Endothelial cell of umbilical vein (primary cell): Measurements from ENCODE around the gene ASTN1. TPM values are rescaled to one million over a fixed set of nuclear protein-coding genes. Genes with fewer than 3 reads are reported as not detected.

Experiments used
- BruUV-seq: library from RNA; stranded (reverse); fragments of 400-500 nt; replicated peaks from 2 replicates; lab custom pipeline; 2021; lab: Mats Ljungman, UMichigan
- CTCF ChIA-PET: fragments of 300-600, 350-600 bp; sonication (Branson Sonifier 250); formaldehyde crosslinking; loops from one replicate; lab custom pipeline; 2021; ENCODE audit warnings: antibody characterized with exemption, inconsistent platforms; lab: Charles Lee
- POLR2A ChIA-PET: fragments of 300-600, 350-600 bp; sonication (Branson Sonifier 250); formaldehyde crosslinking; loops from one replicate; lab custom pipeline; 2021; ENCODE audit warnings: antibody characterized with exemption, inconsistent platforms; lab: Charles Lee
- DNase-seq: peaks from one replicate; pipeline ENCODE4 v3.0.0-alpha.2; 2011; ENCODE audit warnings: low read depth, low spot score
- FAIRE-seq: peaks from 2 replicates; lab custom pipeline; 2011; peaks lifted over from hg19 to GRCh38; lab: Jason Lieb, UNC
- H2AFZ ChIP-seq: 2 replicates; pipeline ENCODE4 v1.6.0; 2012; ENCODE audit warnings: low read depth, low read length, control low read depth, inconsistent platforms
- H3K27ac ChIP-seq: 2 replicates; pipeline ENCODE4 v1.5.1; 2011; ENCODE audit warnings: low read depth, mild to moderate bottlenecking, control low read depth, low read length, moderate library complexity; ENCODE audit not compliant: insufficient read depth
- H3K27me3 ChIP-seq, 2 experiments: 2 replicates each; pipeline versions ENCODE4 v1.6.0 to v1.6.1; 2011; ENCODE audit warnings: low read length in 2 of 2, mixed read lengths in 1 of 2; ENCODE audit not compliant: control insufficient read depth in 2 of 2, insufficient read depth in 2 of 2
- H3K36me3 ChIP-seq, 2 experiments: 2 replicates in 1 of 2; 3 replicates in 1 of 2; pipeline ENCODE4 v1.5.1; 2011; ENCODE audit warnings: low read length in 2 of 2, mild to moderate bottlenecking in 1 of 2, moderate library complexity in 1 of 2; ENCODE audit not compliant: control insufficient read depth in 2 of 2, insufficient read depth in 2 of 2; ENCODE audit errors: extremely low read depth in 1 of 2
- H3K4me1 ChIP-seq: 3 replicates; pipeline ENCODE4 v1.5.1; 2011; ENCODE audit warnings: mild to moderate bottlenecking, low read length; ENCODE audit not compliant: control insufficient read depth, insufficient read depth; ENCODE audit errors: extremely low read depth
- H3K4me2 ChIP-seq: 2 replicates; pipeline ENCODE4 v1.6.1; 2011; ENCODE audit warnings: low read length, control low read depth, mixed read lengths; ENCODE audit not compliant: insufficient read depth
- H3K4me3 ChIP-seq, 3 experiments: fragments of 200-600 bp in 1 of 3; sonication (generic), shearing (Covaris generic) in 1 of 3; replicated peaks in 1 of 3; 2 replicates each; pipeline ENCODE4 v1.5.1; 2011 to 2016; ENCODE audit warnings: control low read depth in 3 of 3, low read length in 3 of 3, mild to moderate bottlenecking in 2 of 3, inconsistent platforms in 1 of 3, low read depth in 1 of 3, moderate library complexity in 1 of 3; ENCODE audit not compliant: insufficient read depth in 1 of 3
- H3K79me2 ChIP-seq: 2 replicates; pipeline ENCODE4 v1.6.0; 2012; ENCODE audit warnings: low read length, inconsistent platforms; ENCODE audit not compliant: control insufficient read depth, insufficient read depth
- H3K9ac ChIP-seq: replicated peaks from 2 replicates; pipeline ENCODE3; 2011; ENCODE audit warnings: low read length, control low read depth; ENCODE audit not compliant: insufficient read depth; ENCODE audit errors: extremely low read depth
- H3K9me1 ChIP-seq: replicated peaks from 3 replicates; pipeline ENCODE4 v1.6.0; 2011; ENCODE audit warnings: mild to moderate bottlenecking, low read length; ENCODE audit not compliant: control insufficient read depth, insufficient read depth; ENCODE audit errors: extremely low read depth
- H3K9me3 ChIP-seq: replicated peaks from 2 replicates; pipeline ENCODE4 v1.5.1; 2012; ENCODE audit warnings: low read length, inconsistent platforms; ENCODE audit not compliant: control insufficient read depth, insufficient read depth
- H4K20me1 ChIP-seq: replicated peaks from 2 replicates; pipeline ENCODE3; 2011; ENCODE audit warnings: mild to moderate bottlenecking, low read length; ENCODE audit not compliant: control insufficient read depth, insufficient read depth; ENCODE audit errors: extremely low read depth
- CTCF ChIP-seq, 2 donors: IDR thresholded peaks; 1 replicate in 1 of 2; 2 replicates in 1 of 2; pipeline ENCODE4 v1.5.1; 2011; ENCODE audit warnings: low read length in 2 of 2, mild to moderate bottlenecking in 2 of 2, moderate library complexity in 2 of 2, control low read depth in 1 of 2, inconsistent platforms in 1 of 2, low read depth in 1 of 2; ENCODE audit not compliant: insufficient read depth in 1 of 2; ENCODE audit errors: extremely low read depth in 1 of 2
- EZH2 ChIP-seq: IDR thresholded peaks from 2 replicates; pipeline ENCODE4 v1.6.1; 2012; ENCODE audit warnings: borderline replicate concordance, low read depth, mild to moderate bottlenecking, moderate library complexity, low read length, inconsistent platforms; ENCODE audit not compliant: severe bottlenecking
- GATA2 ChIP-seq: IDR thresholded peaks from 2 replicates; pipeline ENCODE4 v1.7.0; 2011; ENCODE audit warnings: low read depth, mild to moderate bottlenecking, moderate library complexity, mixed read lengths, low read length; ENCODE audit not compliant: insufficient read length, insufficient read depth
- JUN ChIP-seq: IDR thresholded peaks from 2 replicates; pipeline ENCODE4 v1.6.1; 2011; ENCODE audit warnings: borderline replicate concordance, low read depth; ENCODE audit not compliant: insufficient read length, insufficient read depth
- MAX ChIP-seq: IDR thresholded peaks from 2 replicates; pipeline ENCODE4 v1.6.1; 2011; ENCODE audit not compliant: insufficient read depth, insufficient read length
- MYC ChIP-seq: IDR thresholded peaks from one replicate; pipeline ENCODE4 v1.6.1; 2011; ENCODE audit warnings: mild to moderate bottlenecking, low read depth, low read length
- POLR2AphosphoS5 ChIP-seq: IDR thresholded peaks from 2 replicates; pipeline ENCODE4 v1.6.1; 2012; ENCODE audit warnings: low read depth, mild to moderate bottlenecking, control low read depth, low read length, moderate library complexity; ENCODE audit not compliant: insufficient read depth
- dilution Hi-C: fragments of 300-500 bp; cut with MboI; formaldehyde crosslinking; loops from one replicate; pipeline ENCODE4 v1.15.0; 2019; ENCODE audit warnings: low sequenced_read_pairs; ENCODE audit not compliant: extremely low pct_ligation_motif_present
- intact Hi-C: fragments of 100-400 bp; cut with micrococcal nuclease; formaldehyde crosslinking; loops from one replicate; pipeline ENCODE4 v1.10.0; 2022
- polyA plus RNA-seq, 4 experiments: library from polyadenylated mRNA; depleted of rRNA in 3 of 4; stranded (reverse) in 3 of 4; unstranded in 1 of 4; fragments of >200 nt; gene quantifications; 2 replicates each; pipeline versions ENCODE4 v1.2.1 to v1.2.3, GENCODE V29; 2011 to 2012; ENCODE audit warnings: missing spikeins in 1 of 4
- total RNA-seq: library from RNA; stranded (reverse); gene quantifications from 2 replicates; pipeline ENCODE4 v1.2.3, GENCODE V29; 2021

Gene ASTN1
- total and polyA plus RNA-seq, 2 donors (not counting 3 experiments of a cell fraction or from before 2014, with no cell fraction given): 0.04 TPM; not detected in 1

- TF ChIP-seq MAX (no peak), EZH2 (no peak), POLR2AphosphoS5 (no peak)
- Histone ChIP-seq H3K4me1 (no peaks in the 10 kb centered on the region), H3K9me1 (no peaks in the 10 kb centered on the region), H3K79me2 (no peaks in the 10 kb centered on the region), H3K36me3 (no peaks in the 10 kb centered on the region), H3K27ac (no peak overlapping the region), H4K20me1 (no peaks in the 10 kb centered on the region), H3K27me3 (no peaks in the 10 kb centered on the region), H3K9me3 (peaks cover 2% of the 10 kb centered on the region), H3K9ac (no peak overlapping the region), H2AFZ (no peak overlapping the region), H3K4me2 (no peak overlapping the region), H3K4me3 (no peak overlapping the region)
- BruUV-seq: no TSS peak
- intact Hi-C loops (no loop called here), dilution Hi-C loops (no loop called here)
- CTCF ChIA-PET: no interaction called here
- POLR2A ChIA-PET: no interaction called here
- FAIRE-seq (no peak), DNase-seq (no peak)
Measured at GRCh38 chr1:177023726-177024125, 140.8 kb downstream of the ASTN1 start.

- no peak for FAIRE-seq
- Histone ChIP-seq H3K4me3 (no peak overlapping the region), H3K27me3 (no peaks in the 10 kb centered on the region), H3K36me3 (no peaks in the 10 kb centered on the region), H3K4me1 (no peaks in the 10 kb centered on the region), H3K27ac (no peak overlapping the region), H3K9me3 (peaks cover 2% of the 10 kb centered on the region), H3K9me1 (no peaks in the 10 kb centered on the region), H3K4me2 (no peak overlapping the region), H3K79me2 (no peaks in the 10 kb centered on the region), H4K20me1 (no peaks in the 10 kb centered on the region), H2AFZ (no peak overlapping the region), H3K9ac (no peak overlapping the region)
- CTCF ChIA-PET: no interaction called here
- no TSS peak for BruUV-seq
- no peak for DNase-seq
- intact Hi-C loops: no loop called here
- TF ChIP-seq GATA2: no peak
- TF ChIP-seq POLR2AphosphoS5: no peak
- no peak for TF ChIP-seq CTCF (IDR thresholded peaks at IDR 0.05; ENCODE audit: extremely low read depth in 1 of 2, insufficient read depth in 1 of 2, low read depth in 1 of 2, low read length in 2 of 2)
- TF ChIP-seq MYC: no peak
- no peak for TF ChIP-seq JUN
- TF ChIP-seq MAX: no peak
- dilution Hi-C loops: no loop called here
- POLR2A ChIA-PET: no interaction called here
Measured at GRCh38 chr1:177023249-177023648, 141.3 kb downstream of the ASTN1 start.
